Esophagus squamous epithelium (tissue), 5 donors: ENCODE data around the gene SEMG1. TPM values are rescaled to one million over a fixed set of nuclear protein-coding genes. Genes with fewer than 3 reads are reported as not detected.

Source experiments
- DNase-seq: peaks from one replicate; lab custom pipeline; 2025; lab: John Stamatoyannopoulos, UW
- H3K27ac ChIP-seq, 4 donors: fragments of 200-600 bp; sonication (generic); one replicate each; pipeline ENCODE4 v1.5.1; 2016 to 2019; ENCODE audit warnings: mild to moderate bottlenecking in 1 of 4
- H3K27me3 ChIP-seq, 4 donors: fragments of 200-600 bp; sonication (generic); 1 replicate in 3 of 4; 2 replicates in 1 of 4; pipeline versions ENCODE4 v1.5.1 to v1.6.0; 2017 to 2021; ENCODE audit warnings: antibody characterized with exemption in 1 of 4
- H3K36me3 ChIP-seq, 3 donors: fragments of 200-600 bp; sonication (generic); one replicate each; pipeline ENCODE4 v1.5.1; 2016 to 2019
- H3K4me1 ChIP-seq, 3 donors: fragments of 200-600 bp; sonication (generic); one replicate each; pipeline ENCODE4 v1.5.1; 2017 to 2019
- H3K4me3 ChIP-seq, 4 donors: fragments of 200-600 bp; sonication (generic); 1 replicate in 3 of 4; 2 replicates in 1 of 4; pipeline ENCODE4 v1.5.1; 2016 to 2019; ENCODE audit warnings: mild to moderate bottlenecking in 2 of 4, moderate library complexity in 1 of 4
- H3K9me3 ChIP-seq, 3 donors: fragments of 200-600 bp; sonication (generic); one replicate each; pipeline ENCODE4 v1.5.1; 2016 to 2019
- CTCF ChIP-seq, 6 experiments: fragments of 450-650 bp in 4 of 6; fragments of 200-600 bp in 2 of 6; sonication (generic) in 2 of 6; IDR thresholded peaks; one replicate each; pipeline ENCODE4 v1.5.1; 2016 to 2019; ENCODE audit warnings: antibody characterized with exemption in 6 of 6, mild to moderate bottlenecking in 4 of 6, moderate library complexity in 4 of 6
- POLR2A ChIP-seq, 4 donors: fragments of 450-650 bp; IDR thresholded peaks; one replicate each; pipeline ENCODE4 v1.6.1; 2017; ENCODE audit warnings: antibody characterized with exemption in 4 of 4, mild to moderate bottlenecking in 4 of 4, moderate library complexity in 3 of 4
- WGBS, 2 donors: methylation state at CpG; one replicate each; pipeline ENCODE4 v1.1.5; 2018; 5-methylcytosine and 5-hydroxymethylcytosine counted together
- intact Hi-C: fragments of 100-400 bp; cut with DNase I; formaldehyde crosslinking; loops from one replicate; pipeline ENCODE4 v1.15.0; 2022
- total RNA-seq, 4 donors: library from RNA; depleted of rRNA; stranded (reverse); fragments of >200 nt; gene quantifications; one replicate each; pipeline ENCODE4 v1.1.0, GENCODE V29; 2016
- donor health status: DM: yes; HTN: yes; CAD: no.

SEMG1 gene
- total RNA-seq, 4 donors from 2014 or later = not detected

DNA sequence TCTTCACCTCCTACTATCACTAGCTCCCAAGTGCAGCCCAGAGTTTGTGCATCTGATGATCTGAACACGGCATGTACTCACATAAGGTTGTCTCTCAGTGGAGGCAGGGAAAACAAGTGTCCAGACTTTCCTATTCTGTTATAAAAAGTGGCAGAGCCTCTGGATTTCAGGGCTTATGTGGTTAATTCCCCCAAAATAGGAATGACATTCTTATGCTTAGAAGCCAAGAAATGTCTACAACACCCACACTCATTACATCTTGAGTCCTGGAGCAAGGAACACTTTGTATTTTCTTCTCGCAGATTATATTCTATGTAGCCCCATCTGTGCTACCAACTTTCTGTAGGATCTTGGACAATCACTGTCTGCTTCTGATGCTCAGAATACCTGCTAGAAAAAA lies 13.5 kb upstream of the SEMG1 start:
- Histone ChIP-seq H3K27ac (no peak overlapping the region), H3K9me3 (no peaks in the 10 kb centered on the region), H3K4me3 (no peak overlapping the region), H3K36me3 (no peaks in the 10 kb centered on the region), H3K4me1 (no peaks in the 10 kb centered on the region), H3K27me3 (peaks cover 0 to 26% (median 0%) of the 10 kb centered on the region in 4 donors)
- WGBS, 2 donors = 80 to 92% methylated on average over 2 of the region's 2 CpGs
- DNase-seq = no peak
- intact Hi-C loops = no loop called here
- TF ChIP-seq POLR2A (IDR thresholded peaks at IDR 0.05) (no peak), CTCF (IDR thresholded peaks at IDR 0.05) (no peak)

- 88 to 100% methylated on average over 1 of the region's 1 CpG for WGBS, 2 donors
- no peak for DNase-seq
- TF ChIP-seq POLR2A (IDR thresholded peaks at IDR 0.05) (no peak), CTCF (IDR thresholded peaks at IDR 0.05) (no peak)
Measured at GRCh38 chr20:45209924-45210323, 3.1 kb downstream of the SEMG1 start.

GRCh38 chr20:45211569-45212474 lies 5.0 kb downstream of the SEMG1 start:
- Histone ChIP-seq H3K27ac (no peak overlapping the region), H3K4me3 (no peak overlapping the region), H3K4me1 (no peaks in the 10 kb centered on the region), H3K36me3 (no peaks in the 10 kb centered on the region), H3K9me3 (no peaks in the 10 kb centered on the region), H3K27me3 (peaks cover 0 to 39% (median 0%) of the 10 kb centered on the region in 4 donors)
- TF ChIP-seq CTCF (IDR thresholded peaks at IDR 0.05) (no peak), POLR2A (IDR thresholded peaks at IDR 0.05) (no peak)
- intact Hi-C loops = no loop called here
- DNase-seq = no peak

More at GRCh38 chr20:45209924-45210323, 3.1 kb downstream of the SEMG1 start:
- Histone ChIP-seq H3K9me3 (no peaks in the 10 kb centered on the region), H3K27me3 (peaks cover 0 to 53% (median 0%) of the 10 kb centered on the region in 4 donors), H3K4me1 (no peaks in the 10 kb centered on the region), H3K27ac (no peak overlapping the region), H3K36me3 (no peaks in the 10 kb centered on the region), H3K4me3 (no peak overlapping the region)
- intact Hi-C loops = no loop called here

GRCh38 chr20:45212836-45213235 lies 6.0 kb downstream of the SEMG1 start:
- H3K4me3 ChIP-seq = no peak overlapping the region
- intact Hi-C loops = no loop called here
- peaks cover 0 to 29% (median 0%) of the 10 kb centered on the region in 4 donors for H3K27me3 ChIP-seq
- no peaks in the 10 kb centered on the region for H3K36me3 ChIP-seq
- no peak for DNase-seq
- WGBS, 2 donors = 77 to 86% methylated on average over 3 of the region's 3 CpGs
- H3K9me3 ChIP-seq = no peaks in the 10 kb centered on the region
- TF ChIP-seq CTCF (IDR thresholded peaks at IDR 0.05) = no peak
- no peak for TF ChIP-seq POLR2A (IDR thresholded peaks at IDR 0.05)
- H3K4me1 ChIP-seq = no peaks in the 10 kb centered on the region
- H3K27ac ChIP-seq = no peak overlapping the region

- Histone ChIP-seq H3K4me3 (no peak overlapping the region), H3K27me3 (peaks cover 0 to 28% (median 0%) of the 10 kb centered on the region in 4 donors), H3K27ac (no peak overlapping the region), H3K36me3 (no peaks in the 10 kb centered on the region), H3K9me3 (no peaks in the 10 kb centered on the region), H3K4me1 (no peaks in the 10 kb centered on the region)
- WGBS, 2 donors = 57 to 76% methylated on average over 4 of the region's 4 CpGs
- intact Hi-C loops = no loop called here
- TF ChIP-seq POLR2A (IDR thresholded peaks at IDR 0.05) (no peak), CTCF (IDR thresholded peaks at IDR 0.05) (no peak)
- no peak for DNase-seq
Measured at GRCh38 chr20:45218124-45218523, 11.3 kb downstream of the SEMG1 start.
